ENCODE measurements around the gene PPY.
"Not testable (repeated sequence)": the region's sequence is repeated elsewhere in the genome, so short reads cannot be mapped to it uniquely, and the experiment has no call there.

PPY gene

GRCh38 chr17:43962479-43962878 is 20.2 kb upstream of the PPY start:
- Histone ChIP-seq H3K9me3 (ENCODE audit: insufficient read depth, low read length, severe bottlenecking) (no peaks in the 10 kb centered on the region), H4K20me1 (ENCODE audit: insufficient read depth, low read length) (no peaks in the 10 kb centered on the region), H3K79me2 (ENCODE audit: insufficient read depth, low read length) (no peaks in the 10 kb centered on the region), H3K4me2 (ENCODE audit: insufficient read depth, low read length) (no peak overlapping the region), H3K27me3 (ENCODE audit: insufficient read depth, low read length, poor library complexity) (peaks cover 13% of the 10 kb centered on the region), H3K9ac (ENCODE audit: low read depth, low read length) (no peak overlapping the region), H3K27ac (ENCODE audit: low read length) (no peak overlapping the region), H3K36me3 (ENCODE audit: insufficient read depth, low read length) (no peaks in the 10 kb centered on the region), H2AFZ (ENCODE audit: low read depth, low read length) (no peak overlapping the region), H3K4me1 (ENCODE audit: insufficient read depth, low read length) (no peaks in the 10 kb centered on the region), H3K4me3 (ENCODE audit: low read depth in 1 of 2, low read length in 2 of 2) (no peak overlapping the region)
- ATAC-seq (ENCODE audit: insufficient read depth, low read depth) (no peak), DNase-seq (no peak)
- no peak for TF ChIP-seq CTCF (IDR thresholded peaks at IDR 0.05; ENCODE audit: borderline replicate concordance, extremely low read depth, low read length, poor library complexity, severe bottlenecking)
- no peak for TF ChIP-seq EZH2 (IDR thresholded peaks at IDR 0.05; ENCODE audit: borderline replicate concordance, low read depth, low read length, severe bottlenecking)

- ATAC-seq (ENCODE audit: insufficient read depth, low read depth) (no peak), DNase-seq (no peak)
- Histone ChIP-seq H3K79me2 (ENCODE audit: insufficient read depth, low read length) (no peaks in the 10 kb centered on the region), H3K4me1 (ENCODE audit: insufficient read depth, low read length) (no peaks in the 10 kb centered on the region), H3K4me2 (ENCODE audit: insufficient read depth, low read length) (no peak overlapping the region), H4K20me1 (ENCODE audit: insufficient read depth, low read length) (no peaks in the 10 kb centered on the region), H3K27me3 (ENCODE audit: insufficient read depth, low read length, poor library complexity) (peaks cover 13% of the 10 kb centered on the region), H2AFZ (ENCODE audit: low read depth, low read length) (no peak overlapping the region), H3K4me3 (ENCODE audit: low read depth in 1 of 2, low read length in 2 of 2) (no peak overlapping the region), H3K27ac (ENCODE audit: low read length) (no peak overlapping the region), H3K9me3 (ENCODE audit: insufficient read depth, low read length, severe bottlenecking) (no peaks in the 10 kb centered on the region), H3K36me3 (ENCODE audit: insufficient read depth, low read length) (no peaks in the 10 kb centered on the region), H3K9ac (ENCODE audit: low read depth, low read length) (no peak overlapping the region)
- TF ChIP-seq EZH2 (IDR thresholded peaks at IDR 0.05; ENCODE audit: borderline replicate concordance, low read depth, low read length, severe bottlenecking) (no peak), CTCF (IDR thresholded peaks at IDR 0.05; ENCODE audit: borderline replicate concordance, extremely low read depth, low read length, poor library complexity, severe bottlenecking) (no peak)
These were observed 19.7 kb upstream of the PPY start for GRCh38 chr17:43961954-43962353.

- not testable (repeated sequence) for H4K20me1 ChIP-seq (ENCODE audit: insufficient read depth, low read length); H3K27ac ChIP-seq (ENCODE audit: low read length); H3K9me3 ChIP-seq (ENCODE audit: insufficient read depth, low read length, severe bottlenecking); H3K9ac ChIP-seq (ENCODE audit: low read depth, low read length); H3K4me1 ChIP-seq (ENCODE audit: insufficient read depth, low read length); H3K79me2 ChIP-seq (ENCODE audit: insufficient read depth, low read length); H3K4me3 ChIP-seq (ENCODE audit: low read depth in 1 of 2, low read length in 2 of 2); H2AFZ ChIP-seq (ENCODE audit: low read depth, low read length); ATAC-seq (ENCODE audit: insufficient read depth, low read depth); H3K4me2 ChIP-seq (ENCODE audit: insufficient read depth, low read length); H3K36me3 ChIP-seq (ENCODE audit: insufficient read depth, low read length); DNase-seq
- H3K27me3 ChIP-seq (ENCODE audit: insufficient read depth, low read length, poor library complexity), result peaks cover 13% of the 10 kb centered on the region
These were observed 19.0 kb upstream of the PPY start for GRCh38 chr17:43961292-43961691.

GRCh38 chr17:43958748-43959352 is 16.6 kb upstream of the PPY start:
- H3K4me3 ChIP-seq (ENCODE audit: low read depth in 1 of 2, low read length in 2 of 2), result no peak overlapping the region
- no peak overlapping the region for H3K27ac ChIP-seq (ENCODE audit: low read length)
- no peaks in the 10 kb centered on the region for H4K20me1 ChIP-seq (ENCODE audit: insufficient read depth, low read length)
- no peaks in the 10 kb centered on the region for H3K9me3 ChIP-seq (ENCODE audit: insufficient read depth, low read length, severe bottlenecking)
- no peak overlapping the region for H2AFZ ChIP-seq (ENCODE audit: low read depth, low read length)
- no peaks in the 10 kb centered on the region for H3K36me3 ChIP-seq (ENCODE audit: insufficient read depth, low read length)
- H3K79me2 ChIP-seq (ENCODE audit: insufficient read depth, low read length), result no peaks in the 10 kb centered on the region
- H3K4me2 ChIP-seq (ENCODE audit: insufficient read depth, low read length), result no peak overlapping the region
- TF ChIP-seq EZH2 (IDR thresholded peaks at IDR 0.05; ENCODE audit: borderline replicate concordance, low read depth, low read length, severe bottlenecking) (no peak), CTCF (IDR thresholded peaks at IDR 0.05; ENCODE audit: borderline replicate concordance, extremely low read depth, low read length, poor library complexity, severe bottlenecking) (no peak)
- H3K4me1 ChIP-seq (ENCODE audit: insufficient read depth, low read length), result no peaks in the 10 kb centered on the region
- DNase-seq (no peak), ATAC-seq (ENCODE audit: insufficient read depth, low read depth) (no peak)
- no peak overlapping the region for H3K9ac ChIP-seq (ENCODE audit: low read depth, low read length)
- H3K27me3 ChIP-seq (ENCODE audit: insufficient read depth, low read length, poor library complexity), result peaks cover 17% of the 10 kb centered on the region
